H1 (cell line): Measurements from ENCODE around the gene RNF145. TPM values are rescaled to one million over a fixed set of nuclear protein-coding genes. Genes with fewer than 3 reads are reported as not detected.

Experiments used
- CTCF ChIA-PET: fragments of 300-600 bp; sonication (Branson Sonifier 250); formaldehyde crosslinking; loops from one replicate; lab custom pipeline; 2021; ENCODE audit not compliant: partially characterized antibody; lab: Charles Lee
- POLR2A ChIA-PET: fragments of 300-600 bp; sonication (Branson Sonifier 250); formaldehyde crosslinking; loops from one replicate; lab custom pipeline; 2021; ENCODE audit warnings: inconsistent platforms; ENCODE audit not compliant: partially characterized antibody; lab: Charles Lee
- DNase-seq, 2 experiments: peaks; one replicate each; pipeline versions ENCODE4 v3.0.0 to v3.0.0-alpha.2; 2010 to 2022; ENCODE audit warnings: low spot score in 2 of 2, low read depth in 1 of 2, mixed read lengths in 1 of 2
- FAIRE-seq: peaks from 2 replicates; lab custom pipeline; 2011; peaks lifted over from hg19 to GRCh38; lab: Jason Lieb, UNC
- H2AFZ ChIP-seq: 2 replicates; pipeline ENCODE4 v1.8.1; 2012; ENCODE audit warnings: low read length, inconsistent platforms
- H2AK5ac ChIP-seq: 2 replicates; pipeline ENCODE4 v1.6.1; 2013; ENCODE audit warnings: low read depth, low read length
- H2BK120ac ChIP-seq: replicated peaks from 2 replicates; pipeline ENCODE3; 2013; ENCODE audit warnings: low read depth, low read length, inconsistent platforms
- H2BK12ac ChIP-seq: 2 replicates; pipeline ENCODE4 v1.6.1; 2013; ENCODE audit warnings: low read depth, low read length
- H2BK15ac ChIP-seq: 2 replicates; pipeline ENCODE4 v1.6.1; 2013; ENCODE audit warnings: low read length
- H2BK20ac ChIP-seq: 2 replicates; pipeline ENCODE4 v1.6.1; 2013; ENCODE audit warnings: low read length
- H2BK5ac ChIP-seq: 2 replicates; pipeline ENCODE4 v1.6.1; 2013; ENCODE audit warnings: low read depth, low read length
- H3K14ac ChIP-seq: 2 replicates; pipeline ENCODE4 v1.6.1; 2013; ENCODE audit warnings: inconsistent platforms; ENCODE audit not compliant: insufficient read length
- H3K18ac ChIP-seq: 2 replicates; pipeline ENCODE4 v1.6.1; 2013; ENCODE audit warnings: low read length; ENCODE audit errors: extremely low read depth
- H3K23ac ChIP-seq: 2 replicates; pipeline ENCODE4 v1.6.1; 2013; ENCODE audit warnings: inconsistent platforms; ENCODE audit not compliant: insufficient read length
- H3K23me2 ChIP-seq: 2 replicates; pipeline ENCODE4 v1.6.1; 2013; ENCODE audit warnings: low read depth, low read length
- H3K27ac ChIP-seq: 2 replicates; pipeline ENCODE4 v1.6.1; 2011; ENCODE audit warnings: low read depth, low read length, inconsistent platforms
- H3K27me3 ChIP-seq, 4 experiments: replicated peaks in 1 of 4; 1 replicate in 1 of 4; 2 replicates in 3 of 4; pipeline versions ENCODE4 v1.6.1 to v1.8.1; 2011 to 2013; ENCODE audit warnings: low read length in 3 of 4, mild to moderate bottlenecking in 3 of 4, inconsistent platforms in 2 of 4, mixed read lengths in 2 of 4, moderate library complexity in 1 of 4; ENCODE audit not compliant: control insufficient read depth in 3 of 4, insufficient read depth in 3 of 4; ENCODE audit errors: extremely low read depth in 1 of 4
- H3K36me3 ChIP-seq, 4 experiments: 2 replicates each; pipeline versions ENCODE4 v1.6.1 to v1.8.1; 2011 to 2013; ENCODE audit warnings: mild to moderate bottlenecking in 4 of 4, low read length in 3 of 4, moderate library complexity in 2 of 4, control low read depth in 1 of 4, inconsistent platforms in 1 of 4; ENCODE audit not compliant: insufficient read depth in 4 of 4, control insufficient read depth in 2 of 4
- H3K4ac ChIP-seq: replicated peaks from 2 replicates; pipeline ENCODE3; 2013; ENCODE audit warnings: low read length, low read depth, mixed read lengths, inconsistent platforms; ENCODE audit not compliant: insufficient read length
- H3K4me1 ChIP-seq, 4 experiments: replicated peaks in 1 of 4; 1 replicate in 1 of 4; 2 replicates in 3 of 4; pipeline versions ENCODE4 v1.6.1 to v1.8.1; 2011 to 2013; ENCODE audit warnings: low read length in 3 of 4, inconsistent platforms in 2 of 4, mixed read lengths in 1 of 4; ENCODE audit not compliant: insufficient read depth in 4 of 4, control insufficient read depth in 3 of 4
- H3K4me2 ChIP-seq, 2 experiments: 2 replicates each; pipeline versions ENCODE4 v1.6.1 to v1.8.1; 2011 to 2013; ENCODE audit warnings: low read depth in 2 of 2, low read length in 2 of 2, control low read depth in 1 of 2, inconsistent platforms in 1 of 2, mild to moderate bottlenecking in 1 of 2; ENCODE audit not compliant: insufficient read depth in 1 of 2
- H3K4me3 ChIP-seq, 4 experiments: fragments of 200-600, 300-600 bp in 1 of 4; sonication (generic), shearing (Covaris generic), sonication (Bioruptor Twin) in 1 of 4; 2 replicates each; pipeline versions ENCODE4 v1.5.1 to v1.8.1; 2011 to 2016; ENCODE audit warnings: low read length in 4 of 4, low read depth in 3 of 4, control low read depth in 2 of 4, inconsistent platforms in 2 of 4, mild to moderate bottlenecking in 2 of 4, mixed read lengths in 1 of 4, moderate library complexity in 1 of 4; ENCODE audit not compliant: insufficient read depth in 2 of 4; ENCODE audit errors: extremely low read depth in 1 of 4
- H3K56ac ChIP-seq: replicated peaks from 2 replicates; pipeline ENCODE3; 2013; ENCODE audit warnings: low read depth, mild to moderate bottlenecking, mixed read lengths, low read length, inconsistent platforms; ENCODE audit not compliant: insufficient read length
- H3K79me1 ChIP-seq: 2 replicates; pipeline ENCODE4 v1.6.1; 2013; ENCODE audit warnings: low read depth, low read length, control low read depth
- H3K79me2 ChIP-seq, 2 experiments: 2 replicates each; pipeline versions ENCODE4 v1.6.1 to v1.8.1; 2012 to 2013; ENCODE audit warnings: low read length in 2 of 2, mild to moderate bottlenecking in 2 of 2, inconsistent platforms in 1 of 2; ENCODE audit not compliant: insufficient read depth in 2 of 2, control insufficient read depth in 1 of 2
- H3K9ac ChIP-seq, 4 experiments: replicated peaks in 1 of 4; 1 replicate in 1 of 4; 2 replicates in 3 of 4; pipeline versions ENCODE4 v1.6.1 to v1.8.1; 2011 to 2013; ENCODE audit warnings: low read depth in 3 of 4, low read length in 3 of 4, control low read depth in 2 of 4, mild to moderate bottlenecking in 2 of 4, moderate library complexity in 2 of 4, inconsistent platforms in 1 of 4; ENCODE audit errors: extremely low read depth in 1 of 4
- H3K9me3 ChIP-seq, 2 experiments: 2 replicates each; pipeline versions ENCODE4 v1.6.1 to v1.8.1; 2012 to 2013; ENCODE audit warnings: mild to moderate bottlenecking in 2 of 2, moderate library complexity in 2 of 2, control low read depth in 1 of 2, inconsistent platforms in 1 of 2, low read depth in 1 of 2, low read length in 1 of 2, mixed read lengths in 1 of 2; ENCODE audit not compliant: insufficient read depth in 2 of 2
- H4K20me1 ChIP-seq, 2 experiments: replicated peaks in 1 of 2; 2 replicates each; pipeline versions ENCODE3 to v1.8.1; 2011 to 2013; ENCODE audit warnings: inconsistent platforms in 2 of 2, low read length in 2 of 2, mild to moderate bottlenecking in 1 of 2; ENCODE audit not compliant: insufficient read depth in 2 of 2, control insufficient read depth in 1 of 2
- H4K5ac ChIP-seq: 2 replicates; pipeline ENCODE4 v1.6.1; 2013; ENCODE audit warnings: low read length, low read depth, mixed read lengths, inconsistent platforms; ENCODE audit not compliant: insufficient read length
- H4K8ac ChIP-seq: 2 replicates; pipeline ENCODE4 v1.8.0; 2013; ENCODE audit warnings: mild to moderate bottlenecking, moderate library complexity, low read length, inconsistent platforms; ENCODE audit not compliant: insufficient read depth; ENCODE audit errors: extremely low read depth
- H4K91ac ChIP-seq: replicated peaks from 2 replicates; pipeline ENCODE3; 2013; ENCODE audit warnings: low read length, mixed read lengths, inconsistent platforms; ENCODE audit not compliant: insufficient read length
- BACH1 ChIP-seq: IDR thresholded peaks from 2 replicates; pipeline ENCODE4 v1.6.1; 2012; ENCODE audit warnings: low read length, improper control_type of control experiment
- CREB1 ChIP-seq: IDR thresholded peaks from 2 replicates; pipeline ENCODE4 v1.6.1; 2012; ENCODE audit warnings: inconsistent platforms
- FOSL1 ChIP-seq: IDR thresholded peaks from 2 replicates; pipeline ENCODE4 v1.6.1; 2011; ENCODE audit warnings: mild to moderate bottlenecking, low read depth, low read length, moderate library complexity; ENCODE audit not compliant: insufficient read depth
- GTF2F1 ChIP-seq: IDR thresholded peaks from 2 replicates; pipeline ENCODE4 v1.6.1; 2012; ENCODE audit warnings: low read depth, low read length, improper control_type of control experiment, borderline replicate concordance
- HDAC6 ChIP-seq: IDR thresholded peaks from one replicate; pipeline ENCODE4 v1.7.1; 2012; ENCODE audit warnings: low read depth, mild to moderate bottlenecking, inconsistent platforms, low read length, moderate library complexity
- JUN ChIP-seq: IDR thresholded peaks from 2 replicates; pipeline ENCODE4 v1.6.1; 2011; ENCODE audit warnings: low read depth, mild to moderate bottlenecking, improper control_type of control experiment, low read length
- JUND ChIP-seq: IDR thresholded peaks from 2 replicates; pipeline ENCODE4 v1.6.1; 2011; ENCODE audit warnings: mild to moderate bottlenecking, improper control_type of control experiment, low read length
- KDM1A ChIP-seq: fragments of 200-600, 300-600 bp; sonication (generic); IDR thresholded peaks from 2 replicates; pipeline ENCODE4 v1.7.1; 2016; ENCODE audit warnings: mild to moderate bottlenecking, low read length, borderline replicate concordance
- POLR2AphosphoS5 ChIP-seq: IDR thresholded peaks from 2 replicates; pipeline ENCODE4 v1.6.1; 2011; ENCODE audit warnings: low read depth, low read length
- RXRA ChIP-seq: IDR thresholded peaks from 2 replicates; pipeline ENCODE4 v1.6.1; 2011; ENCODE audit warnings: low read depth, mild to moderate bottlenecking, low read length, moderate library complexity; ENCODE audit not compliant: insufficient read depth
- SIRT6 ChIP-seq: IDR thresholded peaks from one replicate; pipeline ENCODE4 v1.7.1; 2012; ENCODE audit warnings: low read length, inconsistent platforms
- SUZ12 ChIP-seq: fragments of 200-600 bp; sonication (generic); IDR thresholded peaks from 2 replicates; pipeline ENCODE4 v1.6.1; 2012; ENCODE audit warnings: mild to moderate bottlenecking, inconsistent platforms, low read length, moderate library complexity, mixed read lengths
- WGBS, 2 experiments: shearing (Covaris generic) in 1 of 2; methylation state at CpG; one replicate each; pipeline versions ENCODE4 v1.1.6 to v1.1.7; 2013 to 2015; ENCODE audit warnings: low lambda C conversion rate in 2 of 2, mixed read lengths in 2 of 2, inconsistent platforms in 1 of 2, low coverage in 1 of 2, missing lambda C conversion rate in 1 of 2; ENCODE audit not compliant: insufficient replicate concordance in 2 of 2, insufficient coverage in 1 of 2, insufficient read length in 1 of 2; ENCODE audit errors: extremely low coverage in 1 of 2, missing lambda C conversion rate in 1 of 2; 5-methylcytosine and 5-hydroxymethylcytosine counted together
- polyA plus RNA-seq, 7 experiments: library from polyadenylated mRNA; depleted of rRNA in 3 of 7; stranded (reverse) in 5 of 7; unstranded in 2 of 7; fragments of >200 nt in 5 of 7; fragments of 200-250 nt in 2 of 7; gene quantifications; 1 replicate in 5 of 7; 2 replicates in 1 of 7; 4 replicates in 1 of 7; pipeline versions ENCODE4 v1.2.1 to v1.2.3, GENCODE V29; 2011 to 2013; ENCODE audit warnings: missing spikeins in 2 of 7, mixed read lengths in 2 of 7
- total RNA-seq: library from RNA; stranded (reverse); fragmentation: NEBNext Ultra II Directional; extraction: Animal tissue kit (Norgen Biotek cat#: 25700); gene quantifications from 2 replicates; pipeline ENCODE4 v1.2.1, GENCODE V29; 2021
- TF ChIP-seq, protein P1 (sequence below): IDR thresholded peaks from 2 replicates; pipeline ENCODE4 v1.6.1; 2012; ENCODE audit warnings: low read length, inconsistent platforms

The RNF145 gene
- total and polyA plus RNA-seq, 2 of the 8 experiments (the other 6 are each of a cell fraction or from before 2014, with no cell fraction given), result 34.2 to 72.5 TPM

DNA sequence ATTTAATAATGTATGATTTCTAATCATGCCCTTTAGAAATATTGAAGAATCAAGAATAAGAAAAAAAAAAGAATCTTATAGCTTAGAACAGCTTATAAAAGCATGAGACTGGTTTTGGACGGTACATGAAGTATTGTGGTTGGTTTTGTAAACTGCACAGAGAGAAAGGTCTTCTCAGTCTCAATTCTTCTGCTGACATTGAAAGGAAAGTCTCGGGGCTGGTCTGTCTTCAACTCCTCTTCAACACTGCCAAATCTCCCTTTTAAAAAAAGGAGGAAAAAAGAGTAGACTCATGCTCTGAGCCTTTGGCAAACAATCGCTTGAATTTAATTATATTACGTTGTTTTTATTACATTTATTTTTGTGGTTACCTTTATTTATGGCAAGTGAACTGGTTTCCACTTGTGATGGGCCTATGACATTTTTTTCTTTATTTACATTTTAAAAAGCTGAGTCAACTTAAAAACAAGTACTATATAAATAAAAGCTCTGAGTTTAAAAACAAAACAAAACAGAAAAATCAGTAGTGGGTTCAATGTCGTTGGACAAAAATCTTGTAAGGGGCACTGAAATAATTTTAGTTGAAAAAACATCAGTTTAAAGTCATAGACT is 76.8 kb downstream of the RNF145 start:
- H2AFZ ChIP-seq, result no peak overlapping the region
- H3K79me1 ChIP-seq, result no peaks in the 10 kb centered on the region
- no peak overlapping the region for H2BK5ac ChIP-seq
- H4K5ac ChIP-seq, result no peak overlapping the region
- DNase-seq (no peak), FAIRE-seq (no peak)
- CTCF ChIA-PET, result interaction anchor here (0.6 to 2.3 kb wide), 39 partner anchors 11 to 1370 kb away, joined by 3 to 15 read pairs (median 4); no protein-coding TSS in a partner anchor
- no peak overlapping the region for H4K8ac ChIP-seq
- H3K27me3 ChIP-seq, result no peaks in the 10 kb centered on the region
- H2BK20ac ChIP-seq, result no peak overlapping the region
- no peaks in the 10 kb centered on the region for H4K20me1 ChIP-seq
- H2BK120ac ChIP-seq, result no peak overlapping the region
- no peak overlapping the region for H2AK5ac ChIP-seq
- no peaks in the 10 kb centered on the region for H3K9me3 ChIP-seq
- no peak overlapping the region for H4K91ac ChIP-seq
- no peak overlapping the region for H3K4me3 ChIP-seq
- H3K23me2 ChIP-seq, result no peaks in the 10 kb centered on the region
- H3K56ac ChIP-seq, result no peak overlapping the region
- no peak overlapping the region for H3K4ac ChIP-seq
- H2BK15ac ChIP-seq, result no peak overlapping the region
- no peaks in the 10 kb centered on the region for H3K4me1 ChIP-seq
- no peak overlapping the region for H3K4me2 ChIP-seq
- H3K36me3 ChIP-seq, result no peaks in the 10 kb centered on the region
- no peak overlapping the region for H2BK12ac ChIP-seq
- H3K14ac ChIP-seq, result no peak overlapping the region
- no peak overlapping the region for H3K9ac ChIP-seq
- no peak overlapping the region for H3K27ac ChIP-seq
- no peaks in the 10 kb centered on the region for H3K79me2 ChIP-seq
- no peak overlapping the region for H3K23ac ChIP-seq
- H3K18ac ChIP-seq, result no peak overlapping the region
- 79% methylated on average over 5 of the region's 5 CpGs; no CpG with 5 or more reads in 1 of the 2 experiments for WGBS, 2 experiments
- POLR2A ChIA-PET, result no interaction called here
- TF ChIP-seq JUN (no peak), KDM1A (no peak), FOSL1 (no peak), SUZ12 (no peak), RXRA (no peak), GTF2F1 (no peak), JUND (no peak), SIRT6 (no peak), CREB1 (no peak), HDAC6 (no peak), BACH1 (no peak), POLR2AphosphoS5 (no peak)
- TF ChIP-seq, protein P1, sequence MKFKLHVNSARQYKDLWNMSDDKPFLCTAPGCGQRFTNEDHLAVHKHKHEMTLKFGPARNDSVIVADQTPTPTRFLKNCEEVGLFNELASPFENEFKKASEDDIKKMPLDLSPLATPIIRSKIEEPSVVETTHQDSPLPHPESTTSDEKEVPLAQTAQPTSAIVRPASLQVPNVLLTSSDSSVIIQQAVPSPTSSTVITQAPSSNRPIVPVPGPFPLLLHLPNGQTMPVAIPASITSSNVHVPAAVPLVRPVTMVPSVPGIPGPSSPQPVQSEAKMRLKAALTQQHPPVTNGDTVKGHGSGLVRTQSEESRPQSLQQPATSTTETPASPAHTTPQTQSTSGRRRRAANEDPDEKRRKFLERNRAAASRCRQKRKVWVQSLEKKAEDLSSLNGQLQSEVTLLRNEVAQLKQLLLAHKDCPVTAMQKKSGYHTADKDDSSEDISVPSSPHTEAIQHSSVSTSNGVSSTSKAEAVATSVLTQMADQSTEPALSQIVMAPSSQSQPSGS, result no peak
